Ramos (cell line): Measurements from ENCODE around the gene MATN1.
"Not testable (repeated sequence)": the region's sequence is repeated elsewhere in the genome, so short reads cannot be mapped to it uniquely, and the experiment has no call there.

ENCODE experiments used
- in situ Hi-C: fragments of 300-500 bp; cut with MboI; formaldehyde crosslinking; loops from one replicate; pipeline ENCODE4 v1.14.3; 2022; ENCODE audit warnings: low sequenced_read_pairs; ENCODE audit not compliant: unreplicated experiment

MATN1 gene

DNA sequence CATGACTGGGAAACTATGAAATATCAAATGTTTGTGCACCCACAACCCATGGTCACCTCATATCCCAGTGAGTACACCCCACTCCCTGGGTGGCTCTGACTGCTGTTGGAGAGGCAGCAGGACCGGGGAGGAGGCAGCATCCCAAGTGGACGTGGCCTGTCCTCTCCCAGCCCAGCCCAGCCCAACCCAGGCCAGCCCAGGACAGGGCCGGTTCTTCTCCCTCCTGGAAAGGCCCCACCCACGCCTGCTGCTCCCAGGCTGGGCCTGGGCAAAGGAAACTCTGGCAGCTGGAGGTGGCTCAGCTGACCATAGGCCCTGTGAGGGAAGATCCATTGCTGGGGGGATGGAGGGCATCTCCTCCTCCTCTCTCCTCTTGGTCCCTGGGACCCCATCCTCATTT lies 19.1 kb downstream of the MATN1 start:
- in situ Hi-C loops: no loop called here

DNA sequence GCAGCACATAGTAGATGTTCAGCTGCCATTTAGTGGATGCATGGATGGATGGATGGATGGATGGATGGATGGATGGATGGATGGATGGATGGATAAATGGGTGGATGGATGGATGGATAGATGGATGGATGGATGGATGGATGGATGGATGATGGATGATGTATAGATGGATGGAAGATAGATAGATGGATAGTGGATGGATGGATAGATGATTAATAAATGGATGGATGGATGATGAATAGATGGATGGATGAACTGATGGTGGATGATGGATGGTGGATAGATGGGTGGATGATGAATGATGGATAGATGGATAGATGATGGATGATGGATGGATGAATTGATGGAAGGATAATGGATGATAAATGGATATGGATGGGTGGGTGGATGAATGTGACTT lies 20.6 kb downstream of the MATN1 start:
- in situ Hi-C loops: no loop called here

DNA sequence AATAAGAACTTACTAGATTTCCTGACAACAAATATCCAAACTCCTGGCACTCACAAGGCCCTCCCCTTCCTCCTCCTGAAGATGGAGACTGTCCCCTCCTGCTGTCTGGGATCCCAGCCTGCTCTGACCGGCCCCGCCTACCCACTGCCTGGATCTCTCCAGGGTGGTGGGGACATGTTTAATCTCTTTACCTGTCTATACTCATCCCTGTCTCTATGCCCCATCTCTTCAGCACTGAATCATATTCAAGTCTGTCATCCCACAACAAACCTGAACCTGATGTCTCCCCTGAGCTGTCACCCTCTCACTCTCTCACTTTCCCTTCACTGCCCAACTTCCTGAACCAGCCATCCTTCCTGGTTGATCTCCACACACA lies 22.1 kb downstream of the MATN1 start:
- in situ Hi-C loops: no loop called here

DNA sequence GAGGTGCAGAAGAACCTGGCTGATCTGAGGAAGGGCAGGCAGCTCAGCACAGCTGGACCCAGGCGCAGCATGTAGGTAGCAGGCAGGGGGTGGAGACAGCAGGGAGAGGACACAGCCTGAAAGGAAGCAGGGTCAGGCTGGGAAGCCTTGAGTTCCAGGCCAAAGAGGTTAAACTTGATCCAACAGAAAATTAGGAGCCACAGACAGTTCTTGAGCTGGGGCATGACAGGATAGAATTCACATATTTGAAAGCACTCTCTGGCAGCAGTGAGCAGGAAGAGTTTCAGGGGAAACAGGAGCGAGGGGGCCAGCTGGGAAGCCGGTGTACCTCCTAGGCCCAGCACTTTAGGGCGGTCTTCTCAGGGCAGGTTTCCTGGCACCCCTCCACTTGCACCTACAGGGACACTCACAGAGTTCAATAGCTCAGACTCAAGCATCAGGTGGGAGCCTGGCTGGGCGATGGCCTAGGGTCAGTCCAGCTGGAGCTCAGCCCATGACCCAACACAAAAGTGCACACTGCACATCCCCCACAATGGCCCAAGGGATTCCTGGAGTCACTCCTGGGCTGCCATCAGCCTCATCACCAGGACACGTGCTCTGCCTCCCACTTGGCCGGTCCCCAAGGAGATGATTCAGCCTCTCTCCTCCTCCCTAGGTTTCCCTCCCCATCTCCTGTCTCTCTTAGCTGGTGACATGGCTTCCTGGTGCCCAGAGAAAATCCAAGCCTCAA lies 22.7 kb downstream of the MATN1 start:
- in situ Hi-C loops: no loop called here

DNA sequence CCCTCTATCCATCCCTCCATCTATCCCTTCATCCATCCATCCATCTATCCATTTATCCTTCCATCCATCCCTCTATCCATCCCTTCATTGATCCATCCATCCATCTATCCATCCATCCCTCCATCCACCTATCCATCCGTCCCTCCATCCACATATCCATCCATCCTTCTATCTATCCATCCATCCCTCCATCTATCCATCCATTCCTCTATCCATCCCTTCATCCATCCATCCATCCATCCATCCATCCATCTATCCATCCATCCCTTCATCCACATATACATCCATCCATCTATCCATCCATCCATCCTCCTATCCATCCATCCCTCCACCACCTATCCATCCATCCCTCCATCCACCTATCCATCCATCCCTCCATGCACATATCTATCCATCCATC lies 23.6 kb downstream of the MATN1 start:
- in situ Hi-C loops: no loop called here

DNA sequence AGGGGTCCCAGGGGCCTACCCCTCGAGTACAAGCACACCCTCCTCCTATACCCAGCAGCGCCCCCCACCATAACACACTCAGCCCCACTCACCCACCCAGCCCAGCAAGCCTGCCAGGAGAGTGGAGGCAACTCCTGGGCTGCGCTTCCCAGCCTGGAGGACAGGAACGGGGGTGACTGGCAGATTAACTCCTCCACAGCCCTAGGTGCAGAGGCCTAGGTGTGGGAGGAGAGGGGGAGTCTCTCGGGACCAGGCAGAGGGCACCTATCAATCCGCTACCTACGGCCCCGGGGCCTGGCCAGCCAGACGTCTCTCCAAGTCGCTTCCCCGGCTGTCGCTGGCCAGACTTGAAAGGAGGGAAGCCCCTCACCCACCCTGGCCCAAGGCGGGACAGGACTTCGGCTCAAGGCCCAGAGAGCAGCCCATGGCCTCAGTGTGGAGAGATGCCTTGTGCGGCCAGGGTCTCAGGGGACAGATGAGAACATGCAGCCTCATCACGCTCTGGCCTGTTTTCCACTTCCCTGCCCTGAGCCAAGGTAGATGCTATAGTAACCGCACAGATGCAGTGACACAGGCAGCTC lies 24.9 kb downstream of the MATN1 start:
- in situ Hi-C loops: no loop called here

DNA sequence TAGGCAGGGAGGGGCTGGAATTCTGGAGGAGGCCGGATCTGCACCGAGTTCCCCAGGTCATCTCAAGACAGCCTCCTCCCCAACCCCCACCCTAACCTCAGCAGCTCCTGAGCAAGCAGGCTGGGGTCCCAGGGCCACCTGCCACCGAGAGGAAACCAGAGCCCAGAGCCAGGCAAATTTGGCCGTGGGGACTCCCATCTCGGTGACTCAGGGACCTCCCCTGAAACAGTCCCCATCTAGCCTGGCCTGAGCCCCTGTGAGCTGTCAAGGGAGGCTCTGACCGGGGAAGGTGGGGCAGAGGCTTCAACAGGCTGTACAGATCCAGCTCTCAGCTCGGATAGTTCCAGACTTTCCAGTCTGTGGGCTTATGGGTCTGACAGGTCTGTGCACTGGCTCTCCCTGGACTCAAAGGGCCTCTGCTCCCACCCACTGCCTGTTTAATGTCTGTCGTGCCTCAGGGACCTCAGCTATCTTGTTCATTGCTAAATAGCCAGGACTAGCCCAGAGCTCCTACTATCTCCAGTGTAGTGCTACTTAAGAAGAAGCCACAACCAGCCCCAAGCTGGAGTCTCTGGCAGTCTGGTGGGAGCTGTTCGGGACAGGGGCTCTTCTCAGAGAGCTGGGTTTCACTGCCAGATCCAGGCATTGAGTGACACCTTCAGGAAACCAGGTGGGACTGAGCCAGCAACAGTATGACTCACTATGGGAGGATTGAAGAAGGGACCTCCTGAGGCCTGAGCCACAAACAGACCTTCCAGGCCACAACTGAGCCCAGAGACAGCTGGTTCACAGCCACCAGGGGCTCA lies 25.6 kb downstream of the MATN1 start:
- in situ Hi-C loops: no loop called here

DNA sequence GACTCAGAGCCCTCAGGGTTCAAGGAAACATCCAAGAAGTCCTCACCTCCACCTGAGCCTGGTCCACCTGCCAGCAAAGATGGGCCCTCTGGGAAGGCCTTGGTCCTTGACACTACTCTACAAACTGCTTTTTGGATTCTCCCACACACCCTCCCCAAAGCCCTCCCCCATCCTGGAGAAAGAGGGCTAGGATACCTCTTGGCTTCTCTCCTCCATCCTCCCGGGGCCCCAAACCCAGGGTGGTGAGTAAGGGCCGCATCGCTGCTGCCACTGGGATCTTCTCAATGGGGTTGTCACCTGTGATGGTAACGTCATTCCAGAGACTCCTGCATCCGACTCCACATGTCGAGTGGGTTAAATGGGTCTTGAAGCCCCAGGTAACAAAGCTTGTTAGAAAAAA lies 26.6 kb downstream of the MATN1 start:
- in situ Hi-C loops: no loop called here

DNA sequence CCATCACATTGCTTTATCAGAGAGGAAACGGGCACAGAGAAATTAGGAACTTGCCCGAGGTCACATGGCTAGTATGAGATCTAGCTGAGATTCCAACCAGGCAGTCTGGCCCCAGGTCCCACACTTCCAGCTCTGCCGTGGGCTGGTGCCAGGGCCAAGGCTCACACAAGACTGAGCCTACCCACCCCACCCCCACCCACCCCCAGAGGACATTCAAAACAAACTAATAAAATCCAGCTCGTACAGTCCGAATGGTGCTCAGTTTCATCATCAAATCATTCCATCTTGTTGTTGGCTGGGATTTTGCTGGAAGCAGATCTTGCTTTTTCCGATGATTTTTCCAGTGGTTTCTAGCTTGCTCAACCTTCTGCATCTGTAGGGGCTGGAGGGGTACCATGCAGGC lies 27.9 kb downstream of the MATN1 start:
- in situ Hi-C loops: no loop called here

DNA sequence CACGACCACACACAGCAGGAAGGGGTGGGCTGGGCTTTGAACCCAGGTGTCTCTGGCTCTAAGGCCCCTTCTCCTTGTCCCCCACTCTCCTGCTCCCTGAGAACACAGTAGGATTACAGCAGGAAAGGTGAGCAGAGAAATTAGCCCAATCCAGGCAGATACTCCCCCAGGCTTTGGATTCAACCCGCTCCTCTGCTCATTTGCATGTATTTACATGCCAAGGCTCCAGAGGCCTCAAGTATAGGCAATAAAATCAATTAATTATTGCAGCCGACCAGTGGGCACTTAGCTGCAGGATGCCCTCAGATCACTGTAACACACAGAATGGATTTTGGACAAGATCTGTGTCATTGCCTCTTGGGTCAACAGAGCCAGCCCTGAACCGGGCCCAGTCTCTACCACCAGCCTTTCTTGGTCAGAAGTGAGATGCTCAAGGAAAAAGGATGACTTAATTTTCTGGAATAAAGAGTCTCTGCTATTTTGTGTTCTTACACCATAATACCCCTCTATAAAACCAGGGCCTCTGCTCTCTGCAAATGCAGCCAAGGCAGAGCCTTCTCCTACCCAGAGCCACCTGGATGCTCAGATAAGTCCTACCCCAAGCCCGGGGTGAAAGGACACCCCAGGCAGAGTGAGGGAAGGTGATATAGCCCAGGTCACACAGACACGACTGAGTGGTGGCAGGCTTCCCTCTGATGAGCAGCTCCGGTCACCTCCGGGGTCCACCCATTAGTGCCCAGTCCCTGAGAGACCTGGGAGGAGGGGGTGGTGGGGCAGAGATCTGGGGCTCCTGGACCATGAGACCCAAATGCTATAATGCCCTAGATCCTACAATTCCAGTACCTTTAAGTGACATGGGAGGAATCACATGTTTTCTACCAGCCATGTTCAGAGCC lies 28.9 kb downstream of the MATN1 start:
- in situ Hi-C loops: no loop called here

DNA sequence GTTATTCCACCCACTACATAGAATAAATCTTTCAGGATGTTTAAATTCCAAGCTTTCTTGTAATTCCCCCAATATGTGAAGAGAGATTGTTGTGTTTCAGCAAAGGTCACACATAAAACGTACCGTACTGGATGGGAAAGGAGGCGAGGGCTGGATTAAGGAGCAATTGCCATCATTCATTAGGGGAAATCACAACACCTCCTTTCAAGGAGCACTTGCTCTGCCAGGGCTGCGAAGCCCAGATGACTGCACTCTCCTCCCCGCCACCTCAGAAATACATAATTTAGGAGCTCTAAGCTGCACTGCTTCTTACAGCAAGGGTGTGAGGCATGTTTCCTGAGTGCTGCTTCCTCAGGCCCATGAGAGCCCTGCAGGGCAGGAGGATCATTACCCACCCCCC lies 29.6 kb downstream of the MATN1 start:
- in situ Hi-C loops: no loop called here

DNA sequence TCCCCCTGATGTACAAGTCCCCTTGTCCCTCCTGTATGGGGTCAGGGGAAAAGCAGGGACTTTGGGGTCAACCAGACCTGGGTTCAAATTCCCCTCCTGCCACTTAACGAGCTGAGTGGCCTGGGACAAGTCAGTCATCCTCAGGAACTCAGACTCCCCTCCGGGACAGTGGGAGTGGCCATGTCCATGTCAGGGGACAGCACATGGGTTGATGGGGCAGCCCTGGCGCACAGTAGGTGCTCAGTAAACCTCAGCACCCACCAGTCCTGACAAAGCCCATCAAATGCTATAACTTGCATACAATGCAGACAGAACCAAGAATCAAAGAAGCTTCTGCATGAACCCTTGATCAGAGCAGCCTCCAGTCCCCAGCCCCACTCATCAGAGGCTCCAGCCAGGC lies 30.0 kb downstream of the MATN1 start:
- in situ Hi-C loops: no loop called here

DNA sequence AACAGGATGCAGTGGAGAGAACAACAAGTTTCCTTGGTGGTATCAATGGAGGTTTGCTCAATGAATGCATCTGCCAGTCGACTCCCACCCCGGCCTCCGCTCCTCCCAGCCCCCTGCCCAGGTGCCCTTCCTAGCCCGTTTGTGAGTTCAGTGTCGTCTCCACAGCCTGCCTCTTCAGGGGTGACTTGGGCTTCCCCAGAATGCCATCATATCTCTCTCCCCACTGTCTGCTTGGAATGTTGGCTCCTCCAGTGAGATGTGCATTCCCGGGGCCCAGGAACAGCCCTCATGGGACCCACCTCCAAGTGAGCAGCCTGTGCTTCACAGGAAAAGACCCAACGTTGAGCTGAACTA lies 30.5 kb downstream of the MATN1 start:
- in situ Hi-C loops: no loop called here

DNA sequence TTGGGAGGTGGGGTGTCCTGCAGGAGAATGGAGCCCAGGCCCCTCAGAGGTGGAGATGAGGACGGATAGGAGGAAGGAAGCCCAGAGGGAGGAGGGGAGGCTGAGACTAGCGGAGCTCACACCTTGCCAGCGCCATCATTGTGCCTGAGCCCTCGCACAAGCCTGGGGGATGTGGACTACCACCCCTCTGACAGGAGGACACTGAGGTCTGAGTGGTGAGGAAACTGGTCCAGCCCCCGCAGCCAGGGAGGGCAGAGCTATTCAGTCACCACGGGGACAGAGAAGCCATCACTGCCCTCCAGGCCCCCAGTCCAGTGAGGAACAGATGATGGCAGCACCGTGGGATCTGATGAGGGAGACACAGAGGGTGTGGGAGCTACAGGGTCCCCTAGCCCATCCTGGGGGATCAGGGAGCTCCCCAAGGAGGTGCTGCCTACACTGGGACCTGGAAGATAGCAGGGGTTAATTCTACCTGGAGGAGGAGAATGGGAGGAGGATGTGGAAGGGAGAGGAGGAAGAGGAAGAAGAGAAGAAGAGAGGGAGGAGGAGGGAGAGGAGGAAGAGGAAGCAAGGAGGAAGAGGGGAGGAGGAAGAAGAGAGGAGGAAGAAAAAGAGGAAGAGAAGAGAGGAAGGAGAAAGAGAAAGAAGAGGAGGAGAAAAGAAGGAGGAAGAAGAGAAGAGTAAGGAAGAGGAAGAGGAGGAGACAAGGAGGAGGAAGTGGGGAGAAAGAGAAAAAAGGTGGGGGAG lies 31.0 kb downstream of the MATN1 start:
- in situ Hi-C loops: no loop called here

DNA sequence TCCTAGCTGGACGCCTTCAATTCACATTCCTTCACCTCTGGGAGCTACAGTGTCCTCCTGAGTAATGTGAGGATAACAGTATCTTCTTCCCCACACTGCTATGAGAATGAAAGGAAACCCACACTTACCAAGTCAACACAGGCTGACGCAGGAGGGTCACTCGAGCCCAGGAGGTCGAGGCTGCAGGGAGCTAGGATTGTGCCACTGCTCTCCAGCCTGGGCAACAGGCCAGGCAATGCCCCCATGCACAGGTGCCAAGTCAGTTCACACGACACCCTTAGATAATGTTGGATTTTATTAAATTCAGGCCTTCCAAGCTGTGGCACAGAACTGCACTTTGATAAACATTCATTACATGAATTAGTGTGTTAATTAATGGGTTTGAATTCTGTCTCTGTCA lies 31.9 kb downstream of the MATN1 start:
- in situ Hi-C loops: no loop called here

DNA sequence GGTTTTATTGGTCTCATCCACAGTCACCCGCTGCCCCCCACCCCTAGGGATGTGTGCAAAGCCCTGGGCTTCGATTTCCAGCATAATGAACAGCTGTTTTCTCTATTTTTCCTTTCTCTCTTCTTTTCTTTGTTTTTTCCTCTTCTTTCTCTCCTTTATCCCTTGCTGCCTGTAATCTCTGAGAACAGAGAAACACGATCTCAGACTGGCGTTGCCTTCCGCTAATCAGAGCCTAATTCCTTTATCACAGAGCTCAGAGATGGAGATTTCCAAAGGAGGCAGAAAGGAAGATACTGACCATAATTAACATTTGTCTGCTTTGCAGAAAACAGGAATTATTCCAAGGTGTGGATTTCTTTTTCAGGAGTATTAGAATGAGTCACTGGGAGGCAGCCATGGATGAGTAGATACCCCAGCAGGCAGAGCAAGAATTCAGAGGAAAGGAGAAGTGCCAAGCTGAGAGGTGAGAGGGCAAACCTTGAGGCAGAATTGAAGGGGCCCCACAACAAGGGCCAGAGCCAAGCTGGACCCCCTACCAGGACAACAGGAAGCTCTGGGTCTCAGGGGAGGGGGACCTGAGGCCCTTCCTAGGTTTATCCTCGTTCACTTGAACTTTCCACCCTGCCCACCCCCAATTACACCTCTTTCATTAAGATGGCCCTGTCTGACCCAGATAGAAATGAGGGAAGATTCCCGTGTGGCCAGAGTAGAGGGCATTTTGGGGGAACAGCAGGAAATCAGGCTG lies 33.3 kb downstream of the MATN1 start:
- in situ Hi-C loops: no loop called here

DNA sequence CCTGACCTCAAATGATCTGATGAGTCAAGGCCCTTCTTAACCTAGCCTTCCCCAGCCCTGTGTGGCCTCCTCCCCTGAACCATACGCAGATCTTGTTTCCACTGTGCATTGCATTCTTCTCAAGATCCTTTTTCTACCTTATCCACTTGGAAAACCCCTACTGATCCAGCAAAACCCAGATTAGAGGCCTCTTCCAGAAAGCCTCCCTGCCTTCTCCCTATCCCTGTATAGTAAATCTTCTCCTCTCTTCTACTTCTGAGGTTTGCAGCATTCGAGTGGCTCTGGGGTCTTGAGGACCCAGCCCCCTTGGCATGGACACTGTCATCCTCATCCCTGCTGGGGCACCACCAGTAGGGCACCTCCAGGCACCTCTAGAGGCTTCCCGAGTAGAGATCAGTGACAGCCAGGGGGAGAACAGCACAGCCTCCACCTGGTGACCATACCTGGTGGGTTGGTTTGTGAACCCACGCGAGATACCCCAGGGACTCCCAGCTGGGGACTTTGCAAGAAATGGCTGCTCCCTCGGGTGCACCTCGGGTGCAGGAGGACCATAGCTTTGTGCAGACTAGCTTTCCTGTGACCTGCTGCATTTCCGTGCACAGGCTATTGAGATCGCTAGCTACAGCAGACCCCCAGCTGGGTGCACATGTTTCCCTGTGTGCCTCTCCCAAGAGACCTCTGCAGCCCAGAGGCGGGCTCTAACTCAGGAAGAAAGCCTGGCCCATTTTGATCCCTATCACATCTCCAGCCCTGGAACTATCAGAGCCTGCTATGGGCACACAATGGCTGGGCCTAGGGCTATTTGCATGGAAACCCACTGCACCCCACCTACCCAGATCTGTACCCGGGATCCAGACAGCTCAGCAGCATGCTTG lies 34.2 kb downstream of the MATN1 start:
- in situ Hi-C loops: no loop called here

DNA sequence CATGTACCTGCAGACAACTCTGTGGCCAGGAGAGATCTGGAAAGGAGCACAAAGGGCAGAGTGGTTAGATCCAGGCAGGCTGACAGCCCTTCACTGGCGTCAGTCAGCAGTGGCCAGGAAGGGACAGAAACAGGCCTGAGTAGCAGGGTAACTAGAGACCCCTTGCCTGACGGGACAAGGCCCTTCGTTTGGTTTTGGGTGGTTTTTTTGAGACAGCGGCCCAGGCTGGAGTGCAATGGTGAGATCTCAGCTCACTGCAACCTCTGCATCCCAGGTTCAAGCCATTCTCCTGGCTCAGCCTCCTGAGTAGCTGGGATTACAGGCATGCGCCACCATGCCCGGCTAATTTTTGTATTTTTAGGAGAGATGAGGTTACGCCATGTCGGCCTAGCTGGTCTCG lies 34.9 kb downstream of the MATN1 start:
- in situ Hi-C loops: not testable (repeated sequence)
